Thymus (tissue), 11 donors: ENCODE measurements around the gene EXOC4. TPM values are rescaled to one million over a fixed set of nuclear protein-coding genes. Genes with fewer than 3 reads are reported as not detected.

Experiments used
- DNase-seq, 9 donors: peaks; one replicate each; pipeline ENCODE4 v3.0.0-alpha.2; 2013; ENCODE audit warnings: low spot score in 9 of 9, low read depth in 6 of 9, missing footprints in 1 of 9
- H3K27ac ChIP-seq, 2 donors: one replicate each; pipeline ENCODE4 v1.5.1; 2013; ENCODE audit warnings: control low read depth in 1 of 2, low read depth in 1 of 2, low read length in 1 of 2, mild to moderate bottlenecking in 1 of 2, moderate library complexity in 1 of 2
- H3K27me3 ChIP-seq, 2 donors: one replicate each; pipeline ENCODE4 v1.5.1; 2013; ENCODE audit warnings: low read length in 1 of 2; ENCODE audit not compliant: control insufficient read depth in 2 of 2, insufficient read depth in 1 of 2
- H3K36me3 ChIP-seq, 2 donors: one replicate each; pipeline ENCODE4 v1.5.1; 2013; ENCODE audit warnings: low read length in 1 of 2, mild to moderate bottlenecking in 1 of 2, moderate library complexity in 1 of 2; ENCODE audit not compliant: control insufficient read depth in 2 of 2, insufficient read depth in 2 of 2
- H3K4me1 ChIP-seq, 2 donors: one replicate each; pipeline ENCODE4 v1.5.1; 2013; ENCODE audit warnings: low read length in 2 of 2; ENCODE audit not compliant: control insufficient read depth in 2 of 2, insufficient read depth in 2 of 2
- H3K4me3 ChIP-seq, 2 donors: one replicate each; pipeline ENCODE4 v1.5.1; 2013; ENCODE audit warnings: low read length in 2 of 2, control low read depth in 1 of 2, mild to moderate bottlenecking in 1 of 2
- H3K9me3 ChIP-seq, 2 donors: one replicate each; pipeline ENCODE4 v1.5.1; 2013; ENCODE audit warnings: low read length in 1 of 2, mild to moderate bottlenecking in 1 of 2; ENCODE audit not compliant: control insufficient read depth in 2 of 2, insufficient read depth in 1 of 2
- WGBS: extraction: QIAGEN DNeasy Blood & Tissue Kit; methylation state at CpG from one replicate; pipeline ENCODE4 v1.1.7; 2013; 5-methylcytosine and 5-hydroxymethylcytosine counted together
- polyA plus RNA-seq: library from polyadenylated mRNA; stranded (reverse); fragments of 200-250 nt; gene quantifications from one replicate; pipeline ENCODE4 v1.2.3, GENCODE V29; 2013
- total RNA-seq: library from RNA; stranded (reverse); fragments of 120-200 nt; gene quantifications from one replicate; pipeline ENCODE4 v1.2.4, GENCODE V29; 2013
- donor health status: healthy.

Gene EXOC4
- total and polyA plus RNA-seq, 2 donors = 25.5 to 51.2 TPM

- 96% methylated on average over 3 of the region's 3 CpGs for WGBS
- H3K4me3 ChIP-seq = no peak overlapping the region
- H3K4me1 ChIP-seq = no peaks in the 10 kb centered on the region
- no peaks in the 10 kb centered on the region for H3K36me3 ChIP-seq
- H3K9me3 ChIP-seq = no peaks in the 10 kb centered on the region
- H3K27ac ChIP-seq = no peak overlapping the region
- H3K27me3 ChIP-seq = no peaks in the 10 kb centered on the region
- DNase-seq = no peak
Observed at GRCh38 chr7:133442818-133443217, 189.9 kb downstream of the EXOC4 start.

GRCh38 chr7:133445617-133446016 is 192.7 kb downstream of the EXOC4 start:
- Histone ChIP-seq H3K4me1 (no peaks in the 10 kb centered on the region), H3K36me3 (no peaks in the 10 kb centered on the region), H3K4me3 (no peak overlapping the region), H3K27ac (no peak overlapping the region), H3K9me3 (no peaks in the 10 kb centered on the region), H3K27me3 (no peaks in the 10 kb centered on the region)
- 98% methylated on average over 6 of the region's 6 CpGs for WGBS
- DNase-seq = no peak

- H3K9me3 ChIP-seq = no peaks in the 10 kb centered on the region
- DNase-seq = no peak
- no peaks in the 10 kb centered on the region for H3K4me1 ChIP-seq
- H3K36me3 ChIP-seq = no peaks in the 10 kb centered on the region
- no peak overlapping the region for H3K4me3 ChIP-seq
- H3K27ac ChIP-seq = no peak overlapping the region
- 98% methylated on average over 1 of the region's 1 CpG for WGBS
- H3K27me3 ChIP-seq = no peaks in the 10 kb centered on the region
Observed at GRCh38 chr7:133448012-133448411, 195.1 kb downstream of the EXOC4 start.

GRCh38 chr7:133452577-133452976 is 199.7 kb downstream of the EXOC4 start:
- 97% methylated on average over 2 of the region's 2 CpGs for WGBS
- H3K4me3 ChIP-seq = no peak overlapping the region

GRCh38 chr7:133458688-133459087 is 205.8 kb downstream of the EXOC4 start:
- no peaks in the 10 kb centered on the region for H3K27me3 ChIP-seq
- no peaks in the 10 kb centered on the region for H3K36me3 ChIP-seq
- H3K4me3 ChIP-seq = no peak overlapping the region
- WGBS = 98% methylated on average over 2 of the region's 2 CpGs
- H3K27ac ChIP-seq = no peak overlapping the region
- DNase-seq = no peak
- H3K9me3 ChIP-seq = no peaks in the 10 kb centered on the region
- H3K4me1 ChIP-seq = peaks cover 3 to 8% of the 10 kb centered on the region in 2 donors

More at GRCh38 chr7:133452577-133452976, 199.7 kb downstream of the EXOC4 start:
- DNase-seq = no peak
- H3K4me1 ChIP-seq = no peaks in the 10 kb centered on the region
- H3K36me3 ChIP-seq = no peaks in the 10 kb centered on the region
- no peaks in the 10 kb centered on the region for H3K9me3 ChIP-seq
- no peak overlapping the region for H3K27ac ChIP-seq
- H3K27me3 ChIP-seq = no peaks in the 10 kb centered on the region

GRCh38 chr7:133461421-133461820 is 208.5 kb downstream of the EXOC4 start:
- no peak overlapping the region for H3K4me3 ChIP-seq
- no peak for DNase-seq
- no peaks in the 10 kb centered on the region for H3K9me3 ChIP-seq
- H3K27ac ChIP-seq = peak overlapping the region in 1 of 2 donors; percentile 50
- peaks cover 3 to 8% of the 10 kb centered on the region in 2 donors for H3K4me1 ChIP-seq
- no peaks in the 10 kb centered on the region for H3K36me3 ChIP-seq
- 92% methylated on average over 1 of the region's 1 CpG for WGBS
- no peaks in the 10 kb centered on the region for H3K27me3 ChIP-seq

GRCh38 chr7:133475655-133476054 is 222.8 kb downstream of the EXOC4 start:
- no peaks in the 10 kb centered on the region for H3K9me3 ChIP-seq
- no peaks in the 10 kb centered on the region for H3K27me3 ChIP-seq
- peaks cover 0 to 10% of the 10 kb centered on the region in 2 donors for H3K36me3 ChIP-seq
- DNase-seq = no peak
- no peak overlapping the region for H3K27ac ChIP-seq
- peaks cover 18 to 36% of the 10 kb centered on the region in 2 donors for H3K4me1 ChIP-seq
- H3K4me3 ChIP-seq = no peak overlapping the region

- Histone ChIP-seq H3K27ac (peak overlapping the region; percentile 81 to 85), H3K4me1 (peaks cover 26 to 51% of the 10 kb centered on the region in 2 donors), H3K4me3 (no peak overlapping the region), H3K9me3 (no peaks in the 10 kb centered on the region), H3K27me3 (no peaks in the 10 kb centered on the region), H3K36me3 (peaks cover 0 to 10% of the 10 kb centered on the region in 2 donors)
- WGBS = 75% methylated on average over 2 of the region's 2 CpGs
- DNase-seq = peak in 1 of 9 donors; percentile 40
Observed at GRCh38 chr7:133477791-133478190, 224.9 kb downstream of the EXOC4 start.

- 4% methylated on average over 3 of the region's 3 CpGs for WGBS
- Histone ChIP-seq H3K4me3 (no peak overlapping the region), H3K36me3 (peaks cover 0 to 10% of the 10 kb centered on the region in 2 donors), H3K4me1 (peaks cover 29 to 55% of the 10 kb centered on the region in 2 donors), H3K9me3 (no peaks in the 10 kb centered on the region), H3K27me3 (no peaks in the 10 kb centered on the region), H3K27ac (peak overlapping the region; percentile 58 to 81)
- peak in 2 of 9 donors; percentile 56 to 77 for DNase-seq
Observed at GRCh38 chr7:133478591-133479135, 225.8 kb downstream of the EXOC4 start.
